ENCODE results near the gene ASTN2.
A peak's percentile ranks its signal among the peaks of the same experiment; 100 is the strongest.

The ASTN2 gene

DNA sequence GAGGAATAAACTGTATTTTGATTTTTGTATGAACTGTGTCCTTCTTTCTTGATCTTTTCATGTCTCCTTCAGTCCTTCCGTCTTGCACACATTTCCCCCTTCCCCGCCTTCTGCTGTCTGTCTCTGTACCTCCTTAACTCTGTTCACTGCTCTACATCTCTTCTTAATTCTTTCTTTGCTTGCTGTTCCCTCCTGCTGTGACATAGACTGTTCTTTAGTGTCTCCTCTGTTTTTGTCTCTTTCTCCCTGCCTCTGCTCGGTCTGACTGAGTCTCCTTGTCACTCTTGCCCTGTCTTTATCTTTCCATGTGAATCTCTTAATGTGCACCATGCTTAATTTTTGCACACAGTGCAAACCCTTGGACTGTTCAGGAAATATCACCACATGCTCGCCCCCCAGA lies 614.8 kb downstream of the ASTN2 start:
- TF ChIP-seq, protein P1, sequence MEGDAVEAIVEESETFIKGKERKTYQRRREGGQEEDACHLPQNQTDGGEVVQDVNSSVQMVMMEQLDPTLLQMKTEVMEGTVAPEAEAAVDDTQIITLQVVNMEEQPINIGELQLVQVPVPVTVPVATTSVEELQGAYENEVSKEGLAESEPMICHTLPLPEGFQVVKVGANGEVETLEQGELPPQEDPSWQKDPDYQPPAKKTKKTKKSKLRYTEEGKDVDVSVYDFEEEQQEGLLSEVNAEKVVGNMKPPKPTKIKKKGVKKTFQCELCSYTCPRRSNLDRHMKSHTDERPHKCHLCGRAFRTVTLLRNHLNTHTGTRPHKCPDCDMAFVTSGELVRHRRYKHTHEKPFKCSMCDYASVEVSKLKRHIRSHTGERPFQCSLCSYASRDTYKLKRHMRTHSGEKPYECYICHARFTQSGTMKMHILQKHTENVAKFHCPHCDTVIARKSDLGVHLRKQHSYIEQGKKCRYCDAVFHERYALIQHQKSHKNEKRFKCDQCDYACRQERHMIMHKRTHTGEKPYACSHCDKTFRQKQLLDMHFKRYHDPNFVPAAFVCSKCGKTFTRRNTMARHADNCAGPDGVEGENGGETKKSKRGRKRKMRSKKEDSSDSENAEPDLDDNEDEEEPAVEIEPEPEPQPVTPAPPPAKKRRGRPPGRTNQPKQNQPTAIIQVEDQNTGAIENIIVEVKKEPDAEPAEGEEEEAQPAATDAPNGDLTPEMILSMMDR (IDR thresholded peaks at IDR 0.05; ENCODE audit: low read depth, low read length), result no peak

DNA sequence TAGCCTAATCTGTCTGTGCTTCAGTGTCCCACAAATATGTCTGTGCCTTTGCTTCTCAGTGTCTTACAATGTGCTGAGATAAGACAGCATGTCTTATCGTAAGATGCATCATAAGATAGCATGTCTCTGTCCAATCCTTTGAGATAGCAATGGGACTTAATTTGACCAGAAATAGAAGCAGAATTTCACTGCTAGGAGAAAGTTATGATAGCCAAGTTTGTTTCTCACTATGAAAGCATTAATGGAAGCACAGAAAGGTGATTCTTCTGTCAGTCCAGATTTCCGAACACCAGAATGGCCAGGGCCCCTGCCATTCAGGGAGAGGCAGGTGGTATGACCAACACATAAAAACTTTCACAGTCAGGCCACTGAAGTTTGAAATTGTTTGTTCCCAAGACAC lies 616.3 kb downstream of the ASTN2 start:
- no peaks in the 10 kb centered on the region for H3K27me3 ChIP-seq (ENCODE audit: insufficient read depth, low read depth, severe bottlenecking)
- H3K4me3 ChIP-seq (ENCODE audit: low read depth, low read length), result no peak overlapping the region
- DNase-seq, result no peak
- peaks cover 14% of the 10 kb centered on the region for H3K36me3 ChIP-seq
- no peaks in the 10 kb centered on the region for H3K9me3 ChIP-seq (ENCODE audit: severe bottlenecking)
- no peak overlapping the region for H3K27ac ChIP-seq
- TF ChIP-seq, protein P1 (IDR thresholded peaks at IDR 0.05; ENCODE audit: low read depth, low read length), result no peak

More for the DNA sequence above, 614.8 kb downstream of the ASTN2 start:
- H3K27ac ChIP-seq, result no peak overlapping the region
- no peak overlapping the region for H3K4me3 ChIP-seq (ENCODE audit: low read depth, low read length)
- DNase-seq, result no peak
- H3K36me3 ChIP-seq, result peaks cover 24% of the 10 kb centered on the region
- H3K27me3 ChIP-seq (ENCODE audit: insufficient read depth, low read depth, severe bottlenecking), result no peaks in the 10 kb centered on the region
- no peaks in the 10 kb centered on the region for H3K9me3 ChIP-seq (ENCODE audit: severe bottlenecking)

DNA sequence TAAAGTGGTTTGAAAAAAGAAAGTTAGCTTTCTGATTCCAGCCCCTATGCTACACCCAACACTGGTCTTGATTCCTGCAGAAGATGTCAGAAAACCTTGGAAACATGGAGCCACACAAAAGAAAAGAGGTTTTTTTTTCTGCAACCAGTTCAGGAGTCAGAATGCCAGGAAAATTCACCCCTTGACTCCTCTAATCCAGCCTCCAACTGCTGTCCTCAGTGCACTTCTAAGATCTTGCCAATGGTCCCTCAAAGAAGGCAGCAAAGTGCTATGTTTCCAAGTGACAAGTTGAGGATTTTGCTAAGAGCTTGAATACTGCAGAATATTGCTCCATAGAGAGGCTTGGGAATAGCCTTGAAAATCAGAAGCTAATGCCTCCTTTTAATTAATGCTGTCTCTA lies 617.6 kb downstream of the ASTN2 start:
- no peaks in the 10 kb centered on the region for H3K9me3 ChIP-seq (ENCODE audit: severe bottlenecking)
- no peak overlapping the region for H3K4me3 ChIP-seq (ENCODE audit: low read depth, low read length)
- H3K36me3 ChIP-seq, result peaks cover 12% of the 10 kb centered on the region
- no peak for DNase-seq
- no peak overlapping the region for H3K27ac ChIP-seq
- TF ChIP-seq, protein P1 (IDR thresholded peaks at IDR 0.05; ENCODE audit: low read depth, low read length), result no peak
- H3K27me3 ChIP-seq (ENCODE audit: insufficient read depth, low read depth, severe bottlenecking), result no peaks in the 10 kb centered on the region

DNA sequence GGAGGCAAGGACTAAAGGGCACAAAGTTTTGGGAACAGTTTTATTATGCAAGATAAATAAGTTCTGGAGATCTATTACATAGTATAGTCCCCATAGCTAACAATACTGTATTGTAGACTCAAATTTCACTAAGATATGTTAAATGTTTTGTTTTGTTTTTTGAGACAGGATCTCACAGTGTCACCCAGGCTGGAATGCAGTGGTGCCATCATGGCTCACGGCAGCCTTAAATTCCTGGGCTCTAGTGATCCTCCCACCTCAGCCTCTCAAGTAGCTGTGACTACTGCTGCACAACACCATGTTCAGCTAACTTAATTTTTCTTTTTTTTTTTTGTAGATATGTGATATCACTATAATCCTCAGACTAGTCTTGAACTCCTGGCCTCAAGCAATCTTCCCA lies 618.2 kb downstream of the ASTN2 start:
- H3K27ac ChIP-seq, result no peak overlapping the region
- H3K9me3 ChIP-seq (ENCODE audit: severe bottlenecking), result no peaks in the 10 kb centered on the region

DNA sequence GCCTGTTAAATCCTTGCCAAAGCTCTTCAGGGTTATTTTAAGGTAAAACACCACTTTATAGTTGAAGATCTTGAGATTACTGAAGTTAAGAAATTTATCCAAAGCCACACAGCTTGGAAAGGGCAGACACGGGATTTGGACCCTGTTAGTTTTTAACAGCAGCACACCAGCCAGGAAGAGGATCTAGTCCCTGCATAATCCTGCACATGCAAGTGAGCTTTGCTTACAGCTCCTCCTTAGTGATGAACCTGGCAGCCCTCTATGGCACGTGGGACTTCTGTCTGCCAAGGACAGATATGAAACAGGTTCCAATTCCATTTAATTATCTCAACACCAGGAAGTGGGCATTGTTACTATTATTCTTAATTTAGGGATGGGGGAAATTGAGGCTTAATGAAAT lies 619.0 kb downstream of the ASTN2 start:
- Histone ChIP-seq H3K27me3 (ENCODE audit: insufficient read depth, low read depth, severe bottlenecking) (no peaks in the 10 kb centered on the region), H3K36me3 (peaks cover 10% of the 10 kb centered on the region), H3K4me3 (ENCODE audit: low read depth, low read length) (no peak overlapping the region), H3K9me3 (ENCODE audit: severe bottlenecking) (no peaks in the 10 kb centered on the region), H3K27ac (peak overlapping the region; percentile 3; the same call in 1 of the 2 replicates)
- peak; percentile 47 for DNase-seq
- TF ChIP-seq, protein P1 (IDR thresholded peaks at IDR 0.05; ENCODE audit: low read depth, low read length), result no peak

More for the DNA sequence above, 618.2 kb downstream of the ASTN2 start:
- Histone ChIP-seq H3K27me3 (ENCODE audit: insufficient read depth, low read depth, severe bottlenecking) (no peaks in the 10 kb centered on the region), H3K36me3 (peaks cover 10% of the 10 kb centered on the region), H3K4me3 (ENCODE audit: low read depth, low read length) (no peak overlapping the region)
- TF ChIP-seq, protein P1 (IDR thresholded peaks at IDR 0.05; ENCODE audit: low read depth, low read length), result no peak
- DNase-seq, result no peak

DNA sequence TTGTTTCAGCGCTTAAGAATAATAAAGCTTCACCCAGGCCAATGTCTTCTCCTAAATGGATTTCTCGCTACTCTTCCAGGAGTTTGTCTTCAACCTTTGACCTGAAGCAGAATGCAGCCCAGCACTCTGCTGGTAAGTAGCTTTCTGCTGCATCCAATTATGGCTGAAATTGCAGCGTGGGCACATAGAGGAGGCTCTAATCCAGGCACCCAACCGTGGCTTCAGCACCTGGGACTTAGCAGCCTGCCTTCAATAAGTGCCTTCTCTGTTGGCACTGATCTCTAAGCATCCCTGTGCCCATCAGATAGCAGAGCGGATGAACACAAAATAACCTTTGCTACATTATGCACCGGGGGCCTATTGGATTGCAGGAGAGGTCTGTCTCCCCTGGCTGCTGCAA lies 622.6 kb downstream of the ASTN2 start:
- TF ChIP-seq, protein P1 (IDR thresholded peaks at IDR 0.05; ENCODE audit: low read depth, low read length), result no peak

More for the DNA sequence above, 622.6 kb downstream of the ASTN2 start:
- H3K4me3 ChIP-seq (ENCODE audit: low read depth, low read length), result no peak overlapping the region
- H3K27ac ChIP-seq, result peak overlapping the region; percentile 27
- no peaks in the 10 kb centered on the region for H3K27me3 ChIP-seq (ENCODE audit: insufficient read depth, low read depth, severe bottlenecking)
- no peaks in the 10 kb centered on the region for H3K9me3 ChIP-seq (ENCODE audit: severe bottlenecking)
- peaks cover 6% of the 10 kb centered on the region for H3K36me3 ChIP-seq
- DNase-seq, result peak; percentile 84
